Activated CD8-positive, alpha-beta memory T cell treated with anti-CD3 and anti-CD28 coated beads, Interleukin-2, amount 50 U/mL, for 4 hours (primary cell): Measurements from ENCODE around the gene MALT1.
A peak's percentile ranks its signal among the peaks of the same experiment; 100 is the strongest.

Source experiments
- DNase-seq: peaks from one replicate; pipeline ENCODE4 v3.0.0-alpha.2; 2020

The MALT1 gene

GRCh38 chr18:58653814-58654509 is 17.3 kb upstream of the MALT1 start:
- no peak for DNase-seq

GRCh38 chr18:58654896-58655614 is 16.2 kb upstream of the MALT1 start:
- DNase-seq: no peak

GRCh38 chr18:58657081-58657480 is 14.2 kb upstream of the MALT1 start:
- no peak for DNase-seq

- DNase-seq: no peak
Measured at GRCh38 chr18:58657494-58657893, 13.8 kb upstream of the MALT1 start.

- DNase-seq: no peak
Measured at GRCh38 chr18:58659691-58660090, 11.6 kb upstream of the MALT1 start.

GRCh38 chr18:58660915-58661314 is 10.3 kb upstream of the MALT1 start:
- no peak for DNase-seq

- no peak for DNase-seq
Measured at GRCh38 chr18:58661423-58661822, 9.8 kb upstream of the MALT1 start.

- DNase-seq: no peak
Measured at GRCh38 chr18:58662118-58662517, 9.1 kb upstream of the MALT1 start.

GRCh38 chr18:58666176-58666575 is 5.1 kb upstream of the MALT1 start:
- DNase-seq: no peak

- no peak for DNase-seq
Measured at GRCh38 chr18:58668211-58668610, 3.1 kb upstream of the MALT1 start.

- DNase-seq: no peak
Measured at GRCh38 chr18:58668897-58669296, 2.4 kb upstream of the MALT1 start.

- DNase-seq: no peak
Measured at GRCh38 chr18:58669731-58670378, 1.4 kb upstream of the MALT1 start.

- no peak for DNase-seq
Measured at GRCh38 chr18:58670404-58671110, 708 bp upstream of the MALT1 start.

- DNase-seq: peak; percentile 53
Measured at GRCh38 chr18:58671632-58672564, 633 bp downstream of the MALT1 start.

- DNase-seq: no peak
Measured at GRCh38 chr18:58674159-58674558, 2.9 kb downstream of the MALT1 start.

GRCh38 chr18:58674863-58675472 is 3.7 kb downstream of the MALT1 start:
- no peak for DNase-seq

- DNase-seq: no peak
Measured at GRCh38 chr18:58676270-58676669, 5.0 kb downstream of the MALT1 start.

- DNase-seq: no peak
Measured at GRCh38 chr18:58682429-58683069, 11.3 kb downstream of the MALT1 start.

- peak; percentile 34 for DNase-seq
Measured at GRCh38 chr18:58687871-58688308, 16.6 kb downstream of the MALT1 start.

- DNase-seq: no peak
Measured at GRCh38 chr18:58690259-58690658, 19.0 kb downstream of the MALT1 start.

GRCh38 chr18:58691256-58691655 is 20.0 kb downstream of the MALT1 start:
- no peak for DNase-seq
